Natural killer cell (primary cell): ENCODE data around the gene HMGCS2. TPM values are rescaled to one million over a fixed set of nuclear protein-coding genes. Genes with fewer than 3 reads are reported as not detected.

Experiments used
- ATAC-seq, 3 donors: fragments of 150-1000 bp in 2 of 3; fragments of 200-7000 bp in 1 of 3; cut with Tn5 transposase; 1 replicate in 1 of 3; 2 replicates in 2 of 3; pipeline ENCODE4 v1.10.0; 2021; ENCODE audit warnings: mild to moderate bottlenecking in 2 of 3, moderate library complexity in 2 of 3
- DNase-seq, 2 donors: peaks; one replicate each; pipeline versions ENCODE4 v3.0.0 to v3.0.0-alpha.2; 2013 to 2021; ENCODE audit warnings: mixed read lengths in 1 of 2
- H3K27ac ChIP-seq: one replicate; pipeline ENCODE4 v1.5.1; 2013; ENCODE audit warnings: mild to moderate bottlenecking, low read length
- H3K27me3 ChIP-seq: one replicate; pipeline ENCODE4 v1.6.1; 2013; ENCODE audit warnings: low read length; ENCODE audit not compliant: control insufficient read depth, insufficient read depth
- H3K36me3 ChIP-seq: one replicate; pipeline ENCODE4 v1.6.1; 2013; ENCODE audit warnings: low read length; ENCODE audit not compliant: control insufficient read depth, insufficient read depth
- H3K4me1 ChIP-seq: one replicate; pipeline ENCODE4 v1.6.1; 2013; ENCODE audit warnings: low read length; ENCODE audit not compliant: control insufficient read depth, insufficient read depth
- H3K4me3 ChIP-seq: one replicate; pipeline ENCODE4 v1.5.1; 2013; ENCODE audit warnings: low read length
- H3K9me3 ChIP-seq: one replicate; pipeline ENCODE4 v1.6.1; 2013; ENCODE audit warnings: low read length; ENCODE audit not compliant: control insufficient read depth, insufficient read depth
- H3K27ac Mint-ChIP-seq, 2 donors: one replicate each; pipeline ENCODE4 v1.8.0; 2022; ENCODE audit warnings: mild to moderate bottlenecking in 2 of 2, mixed read lengths in 2 of 2, moderate library complexity in 1 of 2
- H3K27me3 Mint-ChIP-seq, 2 donors: one replicate each; pipeline ENCODE4 v1.8.0; 2022; ENCODE audit warnings: low read depth in 2 of 2, mixed read lengths in 2 of 2
- H3K36me3 Mint-ChIP-seq: one replicate; pipeline ENCODE4 v1.8.0; 2022; ENCODE audit warnings: mixed read lengths
- H3K4me1 Mint-ChIP-seq, 2 donors: one replicate each; pipeline ENCODE4 v1.8.0; 2022; ENCODE audit warnings: mixed read lengths in 2 of 2
- H3K4me3 Mint-ChIP-seq: one replicate; pipeline ENCODE4 v1.8.0; 2022; ENCODE audit warnings: mild to moderate bottlenecking, moderate library complexity, mixed read lengths
- H3K9me3 Mint-ChIP-seq, 2 donors: one replicate each; pipeline ENCODE4 v1.8.0; 2022; ENCODE audit warnings: mixed read lengths in 2 of 2
- CTCF ChIP-seq: fragments of 200-600 bp; IDR thresholded peaks from one replicate; pipeline ENCODE4 v1.8.0; 2022; ENCODE audit warnings: antibody characterized with exemption
- WGBS: methylation state at CpG from one replicate; pipeline ENCODE4 v1.1.7; 2013; ENCODE audit warnings: missing lambda C conversion rate; ENCODE audit not compliant: insufficient coverage; 5-methylcytosine and 5-hydroxymethylcytosine counted together
- intact Hi-C: fragments of 100-400 bp; cut with micrococcal nuclease; formaldehyde crosslinking; loops from one replicate; pipeline ENCODE4 v1.14.2; 2022
- total RNA-seq, 4 donors: library from RNA; stranded (reverse); fragments of 120-200 nt in 1 of 4; gene quantifications; one replicate each; pipeline versions ENCODE4 v1.2.3 to v1.2.4, GENCODE V29; 2013 to 2022

The HMGCS2 gene
- total RNA-seq, 3 donors from 2014 or later (not counting 1 experiment from before 2014, with no cell fraction given): not detected

DNA sequence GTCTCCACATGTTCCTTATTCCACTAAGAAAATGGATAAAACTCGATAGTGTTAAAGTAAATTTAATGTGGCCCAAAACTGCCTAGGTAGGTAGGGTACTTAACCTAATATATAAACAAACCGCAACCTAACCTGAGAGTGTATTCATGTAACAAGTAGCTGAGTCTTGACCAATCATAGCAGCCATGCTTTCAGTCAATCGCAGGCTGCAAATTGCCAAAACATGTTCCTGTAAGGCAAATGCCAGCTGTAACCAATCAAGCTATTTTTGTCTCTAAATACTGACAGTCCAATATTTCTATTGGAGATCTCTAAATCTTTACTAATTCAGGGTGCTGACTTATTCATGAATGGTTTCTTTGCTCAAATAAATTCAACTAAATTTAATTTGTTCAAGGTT is 3.1 kb upstream of the HMGCS2 start:
- 85% methylated on average over 1 of the region's 3 CpGs for WGBS
- H3K4me3 Mint-ChIP-seq: no peak overlapping the region
- H3K27ac ChIP-seq: no peak overlapping the region
- no peak overlapping the region for H3K27ac Mint-ChIP-seq
- no peaks in the 10 kb centered on the region for H3K4me1 Mint-ChIP-seq
- H3K4me1 ChIP-seq: no peaks in the 10 kb centered on the region
- DNase-seq (no peak), ATAC-seq (no peak)
- no peak overlapping the region for H3K4me3 ChIP-seq
- no peak for TF ChIP-seq CTCF
- H3K36me3 Mint-ChIP-seq: no peaks in the 10 kb centered on the region
- no peaks in the 10 kb centered on the region for H3K36me3 ChIP-seq
- no peaks in the 10 kb centered on the region for H3K9me3 ChIP-seq
- H3K27me3 ChIP-seq: peaks cover 3% of the 10 kb centered on the region
- H3K27me3 Mint-ChIP-seq: peaks cover 11 to 16% of the 10 kb centered on the region in 2 donors
- no peaks in the 10 kb centered on the region for H3K9me3 Mint-ChIP-seq
- intact Hi-C loops: no loop called here

GRCh38 chr1:119771016-119771415 is 2.3 kb upstream of the HMGCS2 start:
- no peaks in the 10 kb centered on the region for H3K4me1 Mint-ChIP-seq
- DNase-seq (no peak), ATAC-seq (no peak)
- peaks cover 11 to 18% of the 10 kb centered on the region in 2 donors for H3K27me3 Mint-ChIP-seq
- Histone ChIP-seq H3K27ac (no peak overlapping the region), H3K36me3 (no peaks in the 10 kb centered on the region), H3K4me3 (no peak overlapping the region), H3K4me1 (no peaks in the 10 kb centered on the region), H3K27me3 (peaks cover 3% of the 10 kb centered on the region), H3K9me3 (no peaks in the 10 kb centered on the region)
- H3K36me3 Mint-ChIP-seq: no peaks in the 10 kb centered on the region
- intact Hi-C loops: no loop called here
- TF ChIP-seq CTCF: no peak
- H3K9me3 Mint-ChIP-seq: no peaks in the 10 kb centered on the region
- no peak overlapping the region for H3K27ac Mint-ChIP-seq
- 63% methylated on average over 2 of the region's 2 CpGs for WGBS
- no peak overlapping the region for H3K4me3 Mint-ChIP-seq

DNA sequence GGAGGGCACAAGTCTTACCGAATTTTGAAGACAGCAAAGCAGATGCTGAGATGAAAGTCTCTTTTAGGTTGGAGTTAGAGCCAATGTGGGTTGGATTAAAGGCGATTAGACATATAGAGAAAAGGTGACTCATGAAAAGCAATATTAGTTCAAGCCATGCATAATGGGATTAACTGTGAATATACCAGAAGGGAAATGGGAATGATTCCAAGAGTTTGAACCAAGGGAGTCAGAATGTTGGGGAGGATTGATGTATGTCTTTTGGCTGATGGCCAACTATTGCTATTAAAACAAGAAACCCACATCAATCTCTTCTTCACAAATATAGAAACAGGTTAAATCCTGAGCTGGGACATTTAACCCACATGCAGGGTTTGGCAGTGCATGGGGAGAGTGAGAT is 1.2 kb downstream of the HMGCS2 start:
- no peak overlapping the region for H3K4me3 Mint-ChIP-seq
- Histone ChIP-seq H3K27ac (no peak overlapping the region), H3K4me3 (no peak overlapping the region), H3K36me3 (no peaks in the 10 kb centered on the region), H3K4me1 (no peaks in the 10 kb centered on the region), H3K9me3 (no peaks in the 10 kb centered on the region), H3K27me3 (peaks cover 2% of the 10 kb centered on the region)
- 82% methylated on average over 2 of the region's 2 CpGs for WGBS
- H3K27me3 Mint-ChIP-seq: peaks cover 11 to 13% of the 10 kb centered on the region in 2 donors
- H3K36me3 Mint-ChIP-seq: no peaks in the 10 kb centered on the region
- H3K27ac Mint-ChIP-seq: no peak overlapping the region
- intact Hi-C loops: no loop called here
- no peaks in the 10 kb centered on the region for H3K4me1 Mint-ChIP-seq
- TF ChIP-seq CTCF: no peak
- DNase-seq (no peak), ATAC-seq (no peak)
- no peaks in the 10 kb centered on the region for H3K9me3 Mint-ChIP-seq

- Histone ChIP-seq H3K4me1 (no peaks in the 10 kb centered on the region), H3K27ac (no peak overlapping the region), H3K4me3 (no peak overlapping the region), H3K36me3 (no peaks in the 10 kb centered on the region), H3K27me3 (no peaks in the 10 kb centered on the region), H3K9me3 (no peaks in the 10 kb centered on the region)
- no peak for TF ChIP-seq CTCF
- intact Hi-C loops: no loop called here
- H3K36me3 Mint-ChIP-seq: no peaks in the 10 kb centered on the region
- ATAC-seq (no peak), DNase-seq (no peak)
- no peak overlapping the region for H3K27ac Mint-ChIP-seq
- H3K27me3 Mint-ChIP-seq: peaks cover 11 to 13% of the 10 kb centered on the region in 2 donors
- 94% methylated on average over 4 of the region's 4 CpGs for WGBS
- no peaks in the 10 kb centered on the region for H3K9me3 Mint-ChIP-seq
- no peak overlapping the region for H3K4me3 Mint-ChIP-seq
- no peaks in the 10 kb centered on the region for H3K4me1 Mint-ChIP-seq
Measured at GRCh38 chr1:119766374-119766794, 2.3 kb downstream of the HMGCS2 start.
